PC-3 (cell line): ENCODE data around the gene RHCE.

ENCODE experiments used
- EZH2 ChIP-seq: fragments of 300-600 bp; sonication (generic); IDR thresholded peaks from one replicate; pipeline ENCODE4 v1.6.1; 2017; ENCODE audit warnings: antibody characterized with exemption, mild to moderate bottlenecking, low read length; ENCODE audit not compliant: unreplicated experiment
- TF ChIP-seq, protein P1 (sequence below): fragments of 300-600 bp; sonication (generic); conservative IDR thresholded peaks from 2 replicates; pipeline ENCODE4 v1.5.1; 2017; ENCODE audit warnings: antibody characterized with exemption, low read depth, mild to moderate bottlenecking, low read length

DNA sequence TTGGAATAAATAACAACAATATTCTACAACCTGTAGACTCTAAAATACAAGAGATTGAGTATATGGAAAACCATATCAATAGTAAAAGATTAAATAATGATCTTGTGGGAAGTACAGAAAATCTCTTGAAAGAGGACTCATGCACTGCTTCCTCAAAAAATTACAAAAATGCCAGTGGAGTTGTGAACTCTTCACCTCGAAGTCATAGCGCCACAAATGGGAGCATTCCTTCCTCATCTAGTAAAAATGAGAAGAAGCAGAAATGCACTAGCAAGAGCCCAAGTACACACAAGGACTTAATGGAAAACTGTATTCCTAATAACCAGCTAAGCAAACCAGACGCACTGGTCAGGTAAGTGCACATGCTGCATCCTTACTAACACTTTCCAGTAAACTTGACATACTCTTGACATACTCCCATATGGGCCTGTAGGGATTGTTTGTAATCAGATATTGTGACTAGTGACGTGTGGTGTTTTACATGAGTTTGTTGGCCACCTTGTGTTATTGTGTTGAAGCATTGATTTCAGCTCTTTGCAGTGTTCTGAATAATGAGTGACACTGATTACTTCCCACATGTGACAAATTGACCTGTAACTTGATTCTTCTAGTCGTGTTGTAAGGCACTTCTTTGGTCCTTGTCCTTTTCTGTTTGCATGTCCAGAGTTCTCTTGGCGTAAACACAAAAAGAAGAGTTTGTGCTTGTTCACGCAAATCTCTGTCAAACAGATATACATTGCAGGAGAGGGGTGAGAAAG lies 38.1 kb upstream of the RHCE start:
- TF ChIP-seq, protein P1, sequence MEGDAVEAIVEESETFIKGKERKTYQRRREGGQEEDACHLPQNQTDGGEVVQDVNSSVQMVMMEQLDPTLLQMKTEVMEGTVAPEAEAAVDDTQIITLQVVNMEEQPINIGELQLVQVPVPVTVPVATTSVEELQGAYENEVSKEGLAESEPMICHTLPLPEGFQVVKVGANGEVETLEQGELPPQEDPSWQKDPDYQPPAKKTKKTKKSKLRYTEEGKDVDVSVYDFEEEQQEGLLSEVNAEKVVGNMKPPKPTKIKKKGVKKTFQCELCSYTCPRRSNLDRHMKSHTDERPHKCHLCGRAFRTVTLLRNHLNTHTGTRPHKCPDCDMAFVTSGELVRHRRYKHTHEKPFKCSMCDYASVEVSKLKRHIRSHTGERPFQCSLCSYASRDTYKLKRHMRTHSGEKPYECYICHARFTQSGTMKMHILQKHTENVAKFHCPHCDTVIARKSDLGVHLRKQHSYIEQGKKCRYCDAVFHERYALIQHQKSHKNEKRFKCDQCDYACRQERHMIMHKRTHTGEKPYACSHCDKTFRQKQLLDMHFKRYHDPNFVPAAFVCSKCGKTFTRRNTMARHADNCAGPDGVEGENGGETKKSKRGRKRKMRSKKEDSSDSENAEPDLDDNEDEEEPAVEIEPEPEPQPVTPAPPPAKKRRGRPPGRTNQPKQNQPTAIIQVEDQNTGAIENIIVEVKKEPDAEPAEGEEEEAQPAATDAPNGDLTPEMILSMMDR, result no peak
- no peak for TF ChIP-seq EZH2
